Measurements from ENCODE around the gene CYB561D2.

The CYB561D2 gene

DNA sequence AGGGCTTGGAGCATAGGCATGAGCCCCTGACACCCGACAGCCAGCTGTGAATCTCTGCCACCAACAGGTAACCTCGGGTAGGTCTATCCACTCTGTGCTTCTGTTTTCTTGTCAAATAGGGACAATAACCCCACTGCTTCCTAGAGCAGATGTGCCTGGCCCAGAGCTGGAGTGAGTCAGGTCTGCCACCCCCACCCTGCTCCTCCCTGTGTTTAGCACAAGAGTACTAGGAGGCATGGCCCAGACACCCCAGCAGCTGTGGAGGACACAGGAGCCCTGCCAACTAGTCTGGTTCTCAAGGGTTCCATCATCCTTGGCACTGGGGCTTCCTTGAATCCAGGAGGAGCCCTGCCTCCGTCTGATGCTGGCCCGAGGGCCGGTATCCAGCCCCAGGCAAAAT, 42.4 kb downstream of the CYB561D2 start:
- no peak overlapping the region for H3K27ac ChIP-seq (ENCODE audit: low read depth, low read length)
- no peaks in the 10 kb centered on the region for H3K4me1 ChIP-seq (ENCODE audit: control insufficient read depth, insufficient read depth, low read length, unreplicated experiment)
- H2AFZ ChIP-seq (ENCODE audit: low read length, unreplicated experiment), result no peak overlapping the region
- H3K4me3 ChIP-seq (ENCODE audit: low read depth, low read length), result no peak overlapping the region
- H3K27me3 ChIP-seq (ENCODE audit: insufficient read depth, low read length), result no peaks in the 10 kb centered on the region
- no peaks in the 10 kb centered on the region for H3K36me3 ChIP-seq (ENCODE audit: insufficient read depth, low read length)
- H3K79me2 ChIP-seq (ENCODE audit: control insufficient read depth, insufficient read depth, low read length, unreplicated experiment), result no peaks in the 10 kb centered on the region

- Histone ChIP-seq H3K36me3 (ENCODE audit: insufficient read depth, low read length) (no peaks in the 10 kb centered on the region), H3K79me2 (ENCODE audit: control insufficient read depth, insufficient read depth, low read length, unreplicated experiment) (no peaks in the 10 kb centered on the region), H3K27ac (ENCODE audit: low read depth, low read length) (no peak overlapping the region), H2AFZ (ENCODE audit: low read length, unreplicated experiment) (no peak overlapping the region), H3K27me3 (ENCODE audit: insufficient read depth, low read length) (peaks cover 10% of the 10 kb centered on the region), H3K4me1 (ENCODE audit: control insufficient read depth, insufficient read depth, low read length, unreplicated experiment) (no peaks in the 10 kb centered on the region), H3K4me3 (ENCODE audit: low read depth, low read length) (no peak overlapping the region)
Observed at GRCh38 chr3:50395070-50395860, 44.6 kb downstream of the CYB561D2 start.

- no peak overlapping the region for H3K27ac ChIP-seq (ENCODE audit: low read depth, low read length)
- no peaks in the 10 kb centered on the region for H3K4me1 ChIP-seq (ENCODE audit: control insufficient read depth, insufficient read depth, low read length, unreplicated experiment)
- H3K27me3 ChIP-seq (ENCODE audit: insufficient read depth, low read length), result peaks cover 12% of the 10 kb centered on the region
- H3K4me3 ChIP-seq (ENCODE audit: low read depth, low read length), result no peak overlapping the region
- H3K79me2 ChIP-seq (ENCODE audit: control insufficient read depth, insufficient read depth, low read length, unreplicated experiment), result no peaks in the 10 kb centered on the region
- no peaks in the 10 kb centered on the region for H3K36me3 ChIP-seq (ENCODE audit: insufficient read depth, low read length)
- H2AFZ ChIP-seq (ENCODE audit: low read length, unreplicated experiment), result no peak overlapping the region
Observed at GRCh38 chr3:50396502-50396901, 45.8 kb downstream of the CYB561D2 start.

DNA sequence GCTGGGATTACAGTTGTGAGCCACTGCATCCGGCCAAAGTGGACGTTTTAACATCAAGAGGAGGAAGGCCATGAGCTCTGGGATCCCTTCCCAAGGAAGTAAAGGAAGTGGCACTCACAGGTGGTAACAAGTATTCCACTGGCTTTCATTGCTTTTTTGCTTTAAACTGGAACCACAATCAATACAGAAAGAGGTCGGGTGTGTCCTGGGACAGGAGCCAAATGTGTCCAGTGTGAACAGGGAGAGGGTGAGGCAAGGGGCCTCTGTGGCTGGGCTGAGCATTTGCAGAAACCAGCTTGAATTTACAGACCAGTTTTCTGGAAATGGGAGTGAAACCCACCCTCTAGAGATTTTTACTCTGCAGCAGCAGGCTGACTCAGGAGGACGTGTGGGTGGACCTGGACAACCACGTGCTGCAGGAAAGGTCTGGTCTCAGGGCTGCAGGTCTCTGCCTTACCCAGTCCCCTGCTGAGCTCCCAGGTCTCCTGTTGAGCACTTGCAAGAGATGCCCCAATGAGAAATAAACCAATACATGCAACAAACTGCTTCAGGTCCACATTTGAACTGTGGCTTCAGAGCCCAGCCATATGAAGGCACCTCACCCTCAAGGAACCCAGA, 51.4 kb downstream of the CYB561D2 start:
- H3K27ac ChIP-seq (ENCODE audit: low read depth, low read length), result no peak overlapping the region
- no peak overlapping the region for H3K4me3 ChIP-seq (ENCODE audit: low read depth, low read length)
- H3K36me3 ChIP-seq (ENCODE audit: insufficient read depth, low read length), result no peaks in the 10 kb centered on the region
- H3K27me3 ChIP-seq (ENCODE audit: insufficient read depth, low read length), result peaks cover 15% of the 10 kb centered on the region
- H3K79me2 ChIP-seq (ENCODE audit: control insufficient read depth, insufficient read depth, low read length, unreplicated experiment), result no peaks in the 10 kb centered on the region
- no peaks in the 10 kb centered on the region for H3K4me1 ChIP-seq (ENCODE audit: control insufficient read depth, insufficient read depth, low read length, unreplicated experiment)
- H2AFZ ChIP-seq (ENCODE audit: low read length, unreplicated experiment), result no peak overlapping the region
